ENCODE measurements around the gene SPATA2. TPM values are rescaled to one million over a fixed set of nuclear protein-coding genes. Genes with fewer than 3 reads are reported as not detected.
A peak's percentile ranks its signal among the peaks of the same experiment; 100 is the strongest.

Gene SPATA2
- total and polyA plus RNA-seq, 2 of the 13 experiments (the other 11 are each of a cell fraction or from before 2014, with no cell fraction given), result 3.2 to 8.7 TPM

DNA sequence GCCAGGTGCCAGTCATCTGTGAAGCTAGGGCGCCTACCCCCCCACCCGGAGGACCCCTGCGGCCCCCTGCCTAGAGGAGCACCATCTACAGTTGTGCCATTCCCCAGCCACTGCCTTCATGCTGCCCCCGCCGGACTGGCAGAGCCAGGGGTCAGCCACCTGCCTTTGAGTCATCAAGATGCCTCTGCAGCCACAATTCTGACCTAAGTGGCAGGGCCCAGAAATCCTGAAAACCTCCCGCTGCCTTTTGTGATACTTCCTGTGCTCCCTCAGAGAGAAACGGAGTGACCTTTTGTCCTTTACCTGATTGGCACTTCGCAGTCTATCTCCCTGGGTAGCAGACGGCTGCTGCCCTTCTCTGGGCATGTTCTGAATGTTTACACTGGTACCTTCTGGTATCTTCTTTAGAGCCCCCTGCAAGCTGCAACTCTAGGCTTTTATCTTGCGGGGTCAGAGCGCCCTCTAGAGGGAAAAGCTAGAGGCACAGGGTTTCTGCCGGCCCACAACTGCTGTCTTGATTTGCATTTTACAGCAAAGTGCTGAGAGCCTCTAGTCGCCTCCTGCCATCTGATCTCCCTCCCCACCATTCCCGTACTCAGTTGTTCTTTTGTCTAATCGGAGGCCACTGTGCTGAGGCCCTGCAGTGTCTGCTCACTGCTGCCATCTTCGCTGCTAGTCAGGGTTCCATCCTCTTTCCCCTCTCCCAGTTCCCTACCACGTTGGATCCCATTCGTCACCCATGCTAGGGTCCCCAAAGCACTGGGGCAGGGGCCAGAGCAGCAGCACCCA, 26.9 kb downstream of the SPATA2 start (continued):
- TF ChIP-seq JARID2 (CRISPR knock-in tag; IDR thresholded peaks at IDR 0.05; ENCODE audit: insufficient replicate concordance) (peak; percentile 21), ELF1 (CRISPR knock-in tag; IDR thresholded peaks at IDR 0.05) (peak; percentile 25; the same call in 1 of the 2 replicates), ZNF138 (CRISPR knock-in tag; IDR thresholded peaks at IDR 0.05; ENCODE audit: low read depth) (no peak), ZNF224 (CRISPR knock-in tag; IDR thresholded peaks at IDR 0.05) (peak; percentile 47; the same call in 1 of the 2 replicates), CENPX (CRISPR knock-in tag; IDR thresholded peaks at IDR 0.05) (no peak), AGO1 (IDR thresholded peaks at IDR 0.05; ENCODE audit: low read depth, low read length, poor library complexity, severe bottlenecking) (no peak), RAD21 (CRISPR knock-in tag; IDR thresholded peaks at IDR 0.05) (peak; percentile 91), NCOA5 (CRISPR knock-in tag; IDR thresholded peaks at IDR 0.05) (no peak), ZNF569 (CRISPR knock-in tag; IDR thresholded peaks at IDR 0.05; ENCODE audit: borderline replicate concordance) (no peak), SSRP1 (CRISPR knock-in tag; IDR thresholded peaks at IDR 0.05) (no peak), MEIS2 (CRISPR knock-in tag; IDR thresholded peaks at IDR 0.05) (no peak), KAT8 (CRISPR knock-in tag; IDR thresholded peaks at IDR 0.05) (peak; percentile 15; the same call in 1 of the 2 replicates), MATR3 (CRISPR knock-in tag; IDR thresholded peaks at IDR 0.05) (no peak)
- TF ChIP-seq, protein P1, sequence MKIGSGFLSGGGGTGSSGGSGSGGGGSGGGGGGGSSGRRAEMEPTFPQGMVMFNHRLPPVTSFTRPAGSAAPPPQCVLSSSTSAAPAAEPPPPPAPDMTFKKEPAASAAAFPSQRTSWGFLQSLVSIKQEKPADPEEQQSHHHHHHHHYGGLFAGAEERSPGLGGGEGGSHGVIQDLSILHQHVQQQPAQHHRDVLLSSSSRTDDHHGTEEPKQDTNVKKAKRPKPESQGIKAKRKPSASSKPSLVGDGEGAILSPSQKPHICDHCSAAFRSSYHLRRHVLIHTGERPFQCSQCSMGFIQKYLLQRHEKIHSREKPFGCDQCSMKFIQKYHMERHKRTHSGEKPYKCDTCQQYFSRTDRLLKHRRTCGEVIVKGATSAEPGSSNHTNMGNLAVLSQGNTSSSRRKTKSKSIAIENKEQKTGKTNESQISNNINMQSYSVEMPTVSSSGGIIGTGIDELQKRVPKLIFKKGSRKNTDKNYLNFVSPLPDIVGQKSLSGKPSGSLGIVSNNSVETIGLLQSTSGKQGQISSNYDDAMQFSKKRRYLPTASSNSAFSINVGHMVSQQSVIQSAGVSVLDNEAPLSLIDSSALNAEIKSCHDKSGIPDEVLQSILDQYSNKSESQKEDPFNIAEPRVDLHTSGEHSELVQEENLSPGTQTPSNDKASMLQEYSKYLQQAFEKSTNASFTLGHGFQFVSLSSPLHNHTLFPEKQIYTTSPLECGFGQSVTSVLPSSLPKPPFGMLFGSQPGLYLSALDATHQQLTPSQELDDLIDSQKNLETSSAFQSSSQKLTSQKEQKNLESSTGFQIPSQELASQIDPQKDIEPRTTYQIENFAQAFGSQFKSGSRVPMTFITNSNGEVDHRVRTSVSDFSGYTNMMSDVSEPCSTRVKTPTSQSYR (CRISPR knock-in tag; IDR thresholded peaks at IDR 0.05; ENCODE audit: borderline replicate concordance), result no peak
- TF ChIP-seq, protein P2, sequence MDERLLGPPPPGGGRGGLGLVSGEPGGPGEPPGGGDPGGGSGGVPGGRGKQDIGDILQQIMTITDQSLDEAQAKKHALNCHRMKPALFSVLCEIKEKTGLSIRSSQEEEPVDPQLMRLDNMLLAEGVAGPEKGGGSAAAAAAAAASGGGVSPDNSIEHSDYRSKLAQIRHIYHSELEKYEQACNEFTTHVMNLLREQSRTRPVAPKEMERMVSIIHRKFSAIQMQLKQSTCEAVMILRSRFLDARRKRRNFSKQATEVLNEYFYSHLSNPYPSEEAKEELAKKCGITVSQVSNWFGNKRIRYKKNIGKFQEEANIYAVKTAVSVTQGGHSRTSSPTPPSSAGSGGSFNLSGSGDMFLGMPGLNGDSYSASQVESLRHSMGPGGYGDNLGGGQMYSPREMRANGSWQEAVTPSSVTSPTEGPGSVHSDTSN (CRISPR knock-in tag; IDR thresholded peaks at IDR 0.05), result no peak
- TF ChIP-seq, protein P3, sequence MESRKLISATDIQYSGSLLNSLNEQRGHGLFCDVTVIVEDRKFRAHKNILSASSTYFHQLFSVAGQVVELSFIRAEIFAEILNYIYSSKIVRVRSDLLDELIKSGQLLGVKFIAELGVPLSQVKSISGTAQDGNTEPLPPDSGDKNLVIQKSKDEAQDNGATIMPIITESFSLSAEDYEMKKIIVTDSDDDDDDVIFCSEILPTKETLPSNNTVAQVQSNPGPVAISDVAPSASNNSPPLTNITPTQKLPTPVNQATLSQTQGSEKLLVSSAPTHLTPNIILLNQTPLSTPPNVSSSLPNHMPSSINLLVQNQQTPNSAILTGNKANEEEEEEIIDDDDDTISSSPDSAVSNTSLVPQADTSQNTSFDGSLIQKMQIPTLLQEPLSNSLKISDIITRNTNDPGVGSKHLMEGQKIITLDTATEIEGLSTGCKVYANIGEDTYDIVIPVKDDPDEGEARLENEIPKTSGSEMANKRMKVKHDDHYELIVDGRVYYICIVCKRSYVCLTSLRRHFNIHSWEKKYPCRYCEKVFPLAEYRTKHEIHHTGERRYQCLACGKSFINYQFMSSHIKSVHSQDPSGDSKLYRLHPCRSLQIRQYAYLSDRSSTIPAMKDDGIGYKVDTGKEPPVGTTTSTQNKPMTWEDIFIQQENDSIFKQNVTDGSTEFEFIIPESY (CRISPR knock-in tag; IDR thresholded peaks at IDR 0.05), result peak; percentile 64; the same call in 1 of the 2 replicates
- TF ChIP-seq, protein P4, sequence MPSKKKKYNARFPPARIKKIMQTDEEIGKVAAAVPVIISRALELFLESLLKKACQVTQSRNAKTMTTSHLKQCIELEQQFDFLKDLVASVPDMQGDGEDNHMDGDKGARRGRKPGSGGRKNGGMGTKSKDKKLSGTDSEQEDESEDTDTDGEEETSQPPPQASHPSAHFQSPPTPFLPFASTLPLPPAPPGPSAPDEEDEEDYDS (CRISPR knock-in tag; IDR thresholded peaks at IDR 0.05), result 0 out of 2 replicates have a peak, but pooled peaks have one; percentile 18

Measured in HepG2 (cell line).